ENCODE data around the gene SLC9A9. TPM values are rescaled to one million over a fixed set of nuclear protein-coding genes. Genes with fewer than 3 reads are reported as not detected.
"Not testable (repeated sequence)": the region's sequence is repeated elsewhere in the genome, so short reads cannot be mapped to it uniquely, and the experiment has no call there.

SLC9A9 gene
- total RNA-seq, 1 donor from 2014 or later = 28.4 TPM

DNA sequence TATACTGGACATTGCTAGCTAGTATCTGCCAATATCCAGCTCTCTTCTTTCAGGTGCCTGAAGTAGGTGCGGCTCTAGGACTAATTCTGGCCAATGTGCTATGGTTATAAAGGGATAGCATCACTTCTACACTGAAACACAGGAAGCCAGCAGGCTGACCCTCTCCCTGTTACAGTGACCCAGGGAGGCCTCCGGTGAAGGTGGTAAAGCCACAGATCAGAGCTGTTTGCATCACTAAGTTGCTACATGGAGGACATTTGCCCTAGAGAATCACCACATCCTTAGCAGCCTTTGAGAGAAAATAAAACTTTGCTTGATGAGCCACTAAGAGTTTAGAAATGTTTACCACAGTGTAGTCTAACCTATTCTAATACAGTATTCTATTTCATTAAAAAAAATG, 567.3 kb downstream of the SLC9A9 start:
- no peak for DNase-seq

DNA sequence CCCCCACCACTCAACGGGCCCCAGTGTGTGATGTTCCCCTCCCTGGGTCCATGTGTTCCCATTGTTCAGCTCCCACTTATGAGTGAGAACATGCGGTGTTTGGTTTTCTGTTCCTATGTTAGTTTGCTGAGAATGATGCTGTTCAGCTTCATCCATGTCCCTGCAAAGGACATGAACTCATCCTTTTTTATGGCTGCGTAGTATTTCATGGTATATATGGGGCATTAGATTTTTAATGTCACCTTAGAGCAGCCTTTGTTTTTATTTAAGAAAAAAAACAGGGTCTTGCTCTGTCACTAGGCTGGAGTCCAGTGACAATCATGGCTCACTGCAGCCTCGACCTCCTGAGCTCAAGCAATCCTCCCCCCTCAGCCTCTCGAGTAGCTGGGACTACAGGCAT, 568.7 kb downstream of the SLC9A9 start:
- not testable (repeated sequence) for DNase-seq

DNA sequence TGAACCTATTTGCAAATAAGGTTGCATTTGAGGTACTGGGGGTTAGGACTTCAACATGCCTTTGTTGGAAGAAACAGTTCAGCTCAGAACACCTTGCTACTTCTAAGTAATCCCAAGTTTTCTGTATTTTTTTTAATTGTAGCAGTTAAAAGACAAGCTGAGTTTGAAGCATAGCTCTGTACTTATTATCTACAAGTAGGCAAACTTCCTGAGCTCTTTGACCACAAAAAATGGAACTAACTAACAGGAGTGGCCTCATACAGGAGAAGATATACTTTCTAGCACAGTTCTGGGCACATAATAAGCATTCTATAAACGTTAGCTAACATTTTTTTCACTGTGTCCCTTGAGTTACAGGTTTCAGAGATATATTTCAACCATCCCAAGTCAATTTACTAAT, 569.5 kb downstream of the SLC9A9 start:
- DNase-seq = no peak

DNA sequence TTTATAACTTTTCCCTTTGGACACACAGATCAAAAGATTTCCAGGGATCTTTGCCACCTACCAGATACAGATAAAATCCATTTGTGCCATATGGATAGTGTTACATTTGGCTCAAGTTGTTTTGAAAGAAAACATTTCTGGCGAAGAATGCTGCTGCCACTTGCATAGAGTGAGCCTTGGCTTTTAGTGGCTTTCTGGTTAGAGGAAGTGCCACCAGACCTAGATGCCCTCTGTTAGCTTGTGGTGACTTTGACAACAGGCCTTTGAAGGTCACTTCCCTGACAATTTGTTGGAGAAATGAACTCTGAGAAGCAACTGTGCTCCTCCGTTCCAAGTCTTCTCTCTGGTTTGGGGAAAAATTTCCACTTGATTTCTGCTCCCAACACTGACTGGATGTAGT, 570.7 kb downstream of the SLC9A9 start:
- no peak for DNase-seq

DNA sequence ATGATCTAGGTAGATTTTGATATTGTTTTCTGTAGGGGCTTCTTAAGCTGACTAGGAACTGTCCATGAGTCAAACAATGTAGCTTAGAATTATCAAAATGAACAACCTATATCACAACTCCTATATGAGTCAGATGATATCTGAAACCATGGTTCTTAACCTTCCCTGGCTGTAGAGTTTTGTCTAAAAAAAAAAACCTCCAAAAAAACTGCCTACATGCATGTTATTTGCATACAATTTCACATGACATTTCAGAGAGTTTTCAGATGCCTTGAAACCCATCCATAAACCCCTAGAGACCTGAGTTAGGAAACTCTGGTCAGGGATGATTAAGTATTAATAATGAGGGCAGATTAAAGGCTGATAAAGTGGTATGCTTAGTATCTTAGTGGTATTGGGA, 571.7 kb downstream of the SLC9A9 start:
- no peak for DNase-seq

DNA sequence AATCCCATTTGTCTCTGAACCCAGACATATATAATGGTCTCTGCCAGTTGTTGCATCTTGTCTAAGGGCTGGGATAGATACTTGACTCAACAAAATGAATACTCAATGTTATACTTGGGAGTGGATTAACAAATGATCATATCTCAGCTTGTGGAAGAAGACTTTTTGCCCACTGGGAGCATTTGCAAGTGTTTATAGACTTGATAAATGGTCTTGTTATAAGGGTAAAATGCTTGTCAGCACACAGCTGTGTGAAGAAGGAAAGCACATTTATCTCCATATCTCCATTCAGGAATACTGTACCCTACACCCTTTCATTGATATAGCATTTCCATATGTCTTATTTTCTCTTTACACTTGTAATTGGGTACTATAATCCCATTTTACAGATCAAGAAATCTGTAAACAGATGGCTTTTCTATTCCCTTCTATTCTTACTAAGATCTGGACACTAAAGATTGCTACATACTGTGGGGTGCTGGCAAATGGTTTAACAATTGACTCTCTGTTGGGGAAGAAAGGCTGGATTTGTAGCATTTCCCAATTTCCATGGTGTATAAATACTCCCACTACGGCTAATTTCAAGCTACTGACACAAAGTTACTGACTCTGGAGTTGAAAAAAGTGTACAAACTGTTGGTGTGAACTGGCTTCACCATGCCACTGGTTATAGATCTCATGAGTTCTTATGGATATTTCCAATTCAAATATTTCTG, 574.1 kb downstream of the SLC9A9 start:
- no peak for DNase-seq

DNA sequence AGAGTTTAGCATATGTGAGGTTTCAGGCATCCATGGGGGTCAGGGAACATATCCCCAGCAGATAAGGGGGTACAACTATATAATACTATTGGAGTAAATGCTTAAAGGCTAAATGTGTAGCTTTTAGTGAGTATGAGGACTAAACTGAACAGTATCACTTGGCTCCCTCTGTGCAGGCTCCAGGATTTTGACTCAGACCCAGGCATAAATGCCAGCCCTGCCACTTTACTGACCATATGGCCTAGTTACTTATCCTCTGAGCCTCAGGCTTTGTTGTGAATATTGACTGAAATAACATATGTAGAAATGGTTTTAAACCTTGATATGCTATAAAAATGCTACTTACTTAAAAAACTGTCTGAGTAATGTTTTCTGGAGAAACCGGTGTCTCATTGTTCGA, 577.1 kb downstream of the SLC9A9 start:
- DNase-seq = no peak

DNA sequence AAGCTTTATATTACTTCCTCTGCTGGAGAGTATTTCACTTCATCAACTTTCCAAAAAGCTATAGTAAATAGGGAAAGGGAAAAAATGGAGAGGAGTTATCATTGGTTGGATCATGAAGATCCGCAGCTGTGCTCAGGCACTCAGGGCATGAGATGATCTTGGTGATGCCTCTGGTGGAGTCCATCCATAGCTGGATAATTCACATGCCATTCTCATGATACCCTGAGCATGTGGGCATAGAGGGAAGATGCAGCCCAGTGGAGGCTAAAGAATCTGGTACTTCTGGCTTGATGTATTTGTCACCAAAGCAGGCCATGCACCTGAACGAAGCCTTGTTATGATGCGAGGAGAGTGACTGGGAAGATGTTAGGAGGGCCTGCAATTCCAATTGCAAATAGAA, 578.5 kb downstream of the SLC9A9 start:
- DNase-seq = no peak

DNA sequence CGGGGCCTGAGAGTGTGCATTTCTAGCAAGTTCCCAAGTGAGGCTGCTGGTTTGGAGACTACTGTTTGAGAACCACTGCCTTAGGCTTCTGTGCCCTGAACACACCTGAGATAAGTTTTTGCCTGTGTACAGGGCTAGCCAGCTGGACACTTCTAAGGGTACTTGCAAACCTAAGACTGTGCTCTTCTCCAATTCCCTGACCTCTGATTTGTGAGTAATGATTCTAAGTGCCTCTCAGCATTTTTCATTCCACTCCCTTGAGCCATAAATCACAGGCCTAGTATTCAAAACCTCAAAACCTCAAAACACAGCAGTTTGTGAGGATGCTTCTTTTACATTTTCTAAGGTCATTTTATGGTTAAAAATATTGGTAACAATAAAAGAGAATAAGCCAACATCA, 580.3 kb downstream of the SLC9A9 start:
- DNase-seq = no peak

DNA sequence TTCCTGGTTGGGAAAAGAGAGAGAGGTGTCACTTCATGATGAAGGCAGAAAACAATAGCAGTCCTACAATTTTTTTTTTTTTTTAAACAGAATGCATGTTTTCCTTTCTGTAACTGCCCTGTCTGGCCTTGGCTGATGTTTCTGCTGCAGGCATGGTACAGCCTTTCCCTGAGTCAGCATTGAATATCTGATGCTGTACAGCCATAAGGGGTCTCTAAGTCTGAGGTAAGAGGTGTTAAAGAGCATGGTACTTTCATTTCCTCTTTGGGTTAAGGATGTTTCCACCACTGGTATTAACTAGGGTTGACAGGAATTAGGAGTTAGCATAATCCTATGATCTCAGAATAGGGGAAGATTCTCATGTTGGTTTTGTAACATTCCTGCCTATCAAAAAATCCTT, 581.3 kb downstream of the SLC9A9 start:
- DNase-seq = no peak

DNA sequence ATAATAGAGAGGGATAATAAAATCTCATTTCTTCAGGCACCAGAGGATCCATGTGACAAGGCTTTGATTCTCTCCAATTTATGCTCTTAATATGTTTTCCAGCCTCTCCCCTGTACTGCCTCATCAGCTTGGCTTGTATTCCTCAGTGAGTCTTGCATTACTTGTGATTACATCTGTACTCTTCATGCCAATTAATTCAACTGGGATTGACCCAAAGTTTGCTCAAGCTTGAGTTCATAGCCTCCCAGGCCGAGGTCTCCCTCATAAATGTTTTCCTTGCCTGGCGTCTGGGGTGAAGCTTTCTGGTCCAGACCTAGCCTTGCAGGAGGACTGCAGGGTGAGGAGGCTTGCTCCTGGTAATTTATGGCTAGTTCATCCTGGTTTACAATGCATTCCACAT, 581.8 kb downstream of the SLC9A9 start:
- DNase-seq = peak; percentile 48

DNA sequence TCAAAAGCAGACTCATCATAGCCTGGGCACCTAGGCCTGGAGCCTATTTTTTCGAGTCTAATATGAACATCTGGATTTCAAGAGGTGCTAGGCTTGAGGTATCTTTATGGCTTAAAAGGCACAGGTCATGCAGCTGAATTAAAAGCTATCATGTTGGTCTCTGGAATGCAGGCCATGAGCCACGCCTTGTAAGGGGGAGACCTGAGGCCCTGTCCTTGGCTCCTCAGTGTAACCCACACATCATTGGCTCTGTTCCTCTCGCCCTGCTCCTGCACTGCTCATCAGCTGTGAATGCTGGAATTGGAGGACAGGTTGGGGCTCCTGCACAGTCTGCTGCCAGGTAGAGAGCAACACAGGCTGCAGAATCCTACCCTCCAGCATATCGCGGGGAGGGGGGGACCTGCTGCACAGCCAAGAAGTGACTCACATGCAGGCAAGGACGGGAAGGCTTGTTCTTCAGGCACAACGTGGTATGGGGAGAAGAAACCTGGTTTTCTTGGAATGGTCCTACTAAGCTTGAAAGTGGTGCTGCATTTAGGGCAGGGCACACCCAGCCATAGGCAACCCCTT, 582.7 kb downstream of the SLC9A9 start:
- no peak for DNase-seq

DNA sequence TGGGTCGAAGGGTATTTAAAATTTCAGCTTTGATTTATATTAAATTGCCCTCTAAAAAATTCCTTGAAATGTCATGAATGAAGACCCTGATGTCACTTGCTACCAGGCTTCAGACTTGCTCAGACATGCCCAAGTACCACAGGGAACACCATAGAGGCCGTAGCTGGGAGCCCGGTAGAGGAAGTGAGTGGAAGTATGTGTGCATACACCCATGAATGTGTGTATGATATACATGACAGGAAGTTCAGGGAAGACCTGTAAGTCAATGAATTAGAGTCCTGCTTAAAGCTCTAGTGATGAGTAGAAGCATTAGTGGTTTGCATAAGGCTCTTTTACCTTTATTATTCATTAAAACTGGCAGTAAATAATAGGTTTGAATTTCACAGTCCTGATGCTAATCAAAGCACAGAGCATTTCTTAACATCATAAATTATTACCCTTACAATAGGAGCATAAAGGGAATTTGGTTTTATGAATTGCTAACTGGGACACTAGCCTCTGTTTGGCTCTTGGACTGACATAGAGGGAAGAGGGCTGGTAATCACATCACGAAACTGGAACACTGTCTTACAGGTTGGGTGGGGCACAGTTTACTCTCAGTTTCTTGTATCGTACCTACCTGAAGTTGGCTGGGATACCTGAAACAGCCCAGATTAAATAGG, 584.3 kb downstream of the SLC9A9 start:
- DNase-seq = no peak

DNA sequence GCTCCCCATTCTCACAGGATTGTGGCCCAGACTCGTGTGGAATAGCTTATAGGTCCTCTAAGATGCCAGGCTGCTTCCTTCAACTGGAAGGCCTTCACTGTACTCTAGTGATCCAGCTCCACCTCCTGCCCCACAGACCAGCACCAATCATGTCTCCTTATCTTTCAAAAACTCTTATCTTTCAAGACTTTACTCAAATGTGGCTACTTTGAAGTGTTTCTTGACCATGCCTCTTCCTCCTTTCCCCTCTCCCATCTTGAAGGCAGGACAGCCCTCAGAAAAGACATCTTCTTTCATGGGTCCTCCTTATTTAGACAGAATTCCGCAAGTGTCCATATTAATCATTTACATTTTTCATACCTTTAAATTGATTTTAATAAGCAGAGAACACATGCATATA, 586.4 kb downstream of the SLC9A9 start:
- no peak for DNase-seq

DNA sequence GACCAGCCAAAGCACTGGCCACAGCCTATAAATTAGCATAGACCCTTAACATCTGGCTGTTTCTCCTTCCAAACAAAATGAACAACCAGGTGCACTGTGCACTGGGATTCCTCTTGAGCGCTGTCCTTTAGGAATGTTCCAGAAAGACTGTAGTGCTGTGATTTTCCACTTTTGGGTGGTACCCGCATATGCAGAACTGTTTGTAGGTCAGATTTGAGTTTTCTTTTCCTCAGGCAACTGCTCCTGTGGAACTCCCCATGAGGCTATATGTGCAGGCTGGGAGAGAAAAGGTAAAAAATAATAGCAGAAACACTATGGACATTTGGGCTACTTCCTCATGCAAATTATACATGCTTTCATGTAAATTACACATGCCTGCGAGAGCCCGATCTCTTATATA, 589.6 kb downstream of the SLC9A9 start:
- DNase-seq = no peak

DNA sequence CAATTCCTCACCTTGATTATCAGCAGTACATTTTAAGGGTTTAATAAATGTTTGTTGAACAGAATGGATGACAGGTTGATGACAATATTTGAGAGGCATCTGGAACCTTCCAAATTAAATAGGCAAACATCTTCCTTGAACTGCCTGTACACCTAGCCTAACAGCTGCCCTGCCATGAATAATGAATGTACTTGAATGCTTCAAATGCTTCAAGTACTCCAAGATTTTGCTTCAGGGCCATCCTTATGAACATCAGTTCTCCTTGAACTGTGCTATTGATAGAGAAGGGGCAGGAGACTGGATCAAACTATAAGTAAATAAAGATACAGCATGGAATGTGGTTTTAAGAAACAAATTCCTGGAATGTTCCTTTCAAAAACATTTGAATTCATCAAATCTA, 591.9 kb downstream of the SLC9A9 start:
- DNase-seq = no peak

DNA sequence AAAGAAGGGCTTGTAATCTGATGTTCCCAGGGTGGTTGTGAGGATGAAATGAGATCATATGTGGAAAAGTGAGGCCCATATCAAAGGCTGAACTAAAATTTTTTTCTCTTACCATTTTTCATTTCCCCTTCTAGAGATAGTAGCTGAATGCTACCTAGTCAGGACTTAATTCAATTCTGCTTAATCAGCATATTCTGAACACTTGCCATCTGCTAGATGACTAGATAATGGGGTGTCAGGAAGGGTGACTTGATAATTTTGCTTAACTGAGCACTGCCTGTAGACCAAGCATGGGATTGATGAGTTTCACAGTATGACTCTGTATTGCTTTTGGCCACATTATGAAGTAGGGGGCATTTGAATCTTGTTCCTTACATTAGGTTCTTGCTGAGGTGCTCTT, 592.5 kb downstream of the SLC9A9 start:
- DNase-seq = no peak

DNA sequence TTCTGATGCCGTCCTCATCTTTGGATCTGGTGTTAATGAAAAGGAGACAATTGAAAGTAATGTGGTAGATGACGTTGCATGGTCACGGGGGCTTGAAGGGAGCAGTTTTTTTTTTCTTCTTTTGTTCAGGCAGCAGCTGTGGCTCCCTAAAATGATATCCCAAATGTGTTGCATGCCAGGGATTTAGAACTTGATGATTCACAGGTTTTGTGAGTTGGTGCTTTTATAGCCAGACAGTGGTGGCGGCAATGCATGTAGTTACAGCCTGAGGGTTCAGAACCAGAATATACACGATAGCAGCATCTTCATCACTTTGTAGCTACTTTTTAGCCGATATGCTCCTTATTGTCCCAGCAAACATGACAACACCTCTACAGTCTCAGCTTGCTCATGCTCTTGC, 595.3 kb downstream of the SLC9A9 start:
- no peak for DNase-seq

DNA sequence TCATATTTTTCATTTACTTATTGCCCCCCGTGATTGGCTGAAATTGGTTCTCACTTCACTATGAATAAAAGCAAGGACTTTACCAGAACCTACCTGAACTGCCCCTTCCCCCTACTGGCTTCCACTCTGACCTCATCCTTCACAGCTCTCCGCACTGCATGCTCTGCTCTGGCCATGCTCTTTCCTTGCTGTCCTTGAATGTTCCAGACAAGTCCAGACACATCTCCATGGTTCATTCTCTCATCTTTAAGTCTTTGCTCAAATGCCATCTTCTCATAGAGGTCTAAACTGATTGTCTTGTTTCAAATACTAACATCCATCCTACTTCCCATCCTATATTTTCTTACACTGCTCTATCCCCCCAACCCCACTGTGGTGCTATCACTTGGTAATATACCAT, 599.3 kb downstream of the SLC9A9 start:
- no peak for DNase-seq

DNA sequence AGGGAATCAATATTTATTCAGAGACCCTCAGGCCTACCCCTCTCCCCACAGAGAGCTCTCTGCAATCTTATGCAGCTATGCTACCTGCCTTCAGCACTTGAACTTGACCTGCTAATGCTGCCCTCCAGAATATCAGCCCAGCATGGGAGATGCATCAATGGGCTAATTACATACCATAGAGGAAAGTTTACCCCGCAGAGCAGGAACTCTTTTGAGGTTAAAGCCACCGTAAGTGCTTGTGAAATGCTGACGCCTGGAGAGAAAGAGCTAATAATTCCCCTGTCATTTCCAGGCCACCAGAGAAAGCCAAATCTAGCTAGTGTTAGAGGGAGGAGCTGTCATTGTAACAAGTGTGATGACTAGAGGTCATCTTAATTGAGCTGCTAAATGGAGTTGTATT, 601.2 kb downstream of the SLC9A9 start:
- DNase-seq = no peak

DNA sequence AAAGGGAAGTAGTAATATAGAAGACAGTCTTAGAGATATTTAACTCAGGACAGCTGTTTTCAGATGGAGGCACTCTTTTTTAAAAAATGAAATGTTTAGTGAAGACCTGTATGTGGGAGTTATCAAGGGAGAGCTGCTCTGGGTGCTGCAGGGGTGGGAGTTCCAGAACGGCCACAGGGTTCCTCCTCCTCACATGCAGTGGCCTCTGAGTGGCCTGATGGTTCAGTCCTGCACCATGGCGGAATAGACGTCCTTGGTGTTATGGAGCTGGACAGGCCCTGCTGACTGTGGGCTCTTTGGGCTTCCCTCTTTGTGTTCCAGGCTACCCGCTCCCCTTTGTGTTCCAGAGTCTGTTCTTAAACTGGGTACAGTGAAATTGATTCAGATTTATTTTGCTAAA, 602.6 kb downstream of the SLC9A9 start:
- DNase-seq = no peak

DNA sequence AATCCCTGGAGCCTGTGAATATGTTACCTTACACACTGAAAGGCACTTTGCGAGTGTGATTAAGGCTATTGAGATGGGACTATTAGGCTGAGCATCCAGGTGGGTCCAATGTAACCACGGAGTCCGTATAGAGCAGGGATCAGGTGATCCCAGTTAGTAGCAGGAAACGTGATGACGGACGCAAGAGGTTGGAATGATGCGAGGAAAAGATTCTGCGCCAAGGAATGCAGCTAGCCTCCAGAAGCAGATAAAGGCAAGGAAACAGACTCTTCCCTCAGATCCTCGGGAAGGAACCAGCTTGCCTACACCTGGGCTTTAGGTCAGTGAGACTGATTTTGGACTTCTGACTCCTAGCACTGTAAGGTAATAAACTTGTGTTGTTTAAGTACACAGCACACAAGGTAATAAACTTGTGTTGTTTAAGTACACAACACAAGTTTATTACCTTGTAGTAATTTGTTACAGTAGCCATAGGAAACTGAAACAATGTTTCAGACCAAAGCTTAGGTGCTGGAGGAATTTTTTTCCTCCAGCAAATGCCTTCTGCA, 603.7 kb downstream of the SLC9A9 start:
- no peak for DNase-seq

DNA sequence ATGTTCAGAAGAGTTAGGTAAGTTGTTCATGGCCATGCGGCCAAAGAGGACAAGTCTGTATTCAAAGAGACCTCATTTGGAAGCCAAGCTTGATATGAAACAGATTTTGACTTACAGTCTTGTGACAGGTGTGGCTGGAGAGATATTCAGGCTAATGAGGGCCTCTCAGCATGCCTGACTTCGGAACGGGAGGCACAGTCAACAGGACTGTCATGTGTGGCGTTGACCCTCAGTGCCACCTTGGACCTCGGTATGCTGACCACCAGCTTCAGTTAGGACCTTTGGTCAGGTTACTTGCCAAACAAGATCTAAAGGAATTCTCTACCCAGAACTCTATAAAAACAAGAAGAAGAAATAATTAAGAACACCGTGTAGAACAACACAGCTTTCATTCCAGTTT, 604.6 kb downstream of the SLC9A9 start:
- DNase-seq = no peak

DNA sequence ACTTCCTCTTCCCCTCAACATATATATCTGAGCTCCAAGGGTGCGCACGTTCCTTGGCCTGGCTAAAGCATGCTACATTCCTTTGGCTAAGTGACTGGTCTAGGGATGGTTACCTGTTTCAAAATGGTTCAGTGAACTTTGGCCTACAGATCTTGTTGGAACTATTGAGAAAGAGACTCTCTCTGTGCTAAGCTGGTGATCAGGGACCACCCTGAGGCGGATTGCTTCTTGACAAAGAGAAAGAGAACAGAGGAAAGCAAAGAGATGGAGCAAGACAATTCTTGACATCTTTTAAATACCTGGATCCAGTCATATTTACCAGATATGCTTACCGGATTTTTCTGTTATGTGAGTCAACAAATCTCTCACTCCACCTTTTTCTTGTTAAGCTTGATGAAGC, 605.6 kb downstream of the SLC9A9 start:
- DNase-seq = no peak
